K562 (cell line): ENCODE measurements around the gene RAI2.

Experiments
- CEBPZ ChIP-seq: fragments of 150-350 bp; IDR thresholded peaks from 2 replicates; pipeline ENCODE4 v1.6.1; 2014; ENCODE audit warnings: low read depth, mild to moderate bottlenecking, low read length, borderline replicate concordance
- CREM ChIP-seq: IDR thresholded peaks from 2 replicates; pipeline ENCODE4 v1.6.1; 2014; ENCODE audit warnings: antibody characterized with exemption, low read depth
- RAD21 ChIP-seq, 2 experiments: fragments of 250-450 bp in 1 of 2; fragments of 450-650 bp in 1 of 2; sonication (Bioruptor Pico) in 1 of 2; formaldehyde crosslinking in 1 of 2; IDR thresholded peaks in 1 of 2; conservative IDR thresholded peaks in 1 of 2; 2 replicates each; pipeline versions ENCODE4 v1.4.0 to v1.8.0; 2020 to 2022; ENCODE audit warnings: mild to moderate bottlenecking in 2 of 2, moderate library complexity in 1 of 2
- SMARCC2 ChIP-seq: fragments of 450-650 bp; IDR thresholded peaks from 2 replicates; pipeline ENCODE4 v1.6.1; 2017; ENCODE audit warnings: antibody characterized with exemption, moderate library complexity, mild to moderate bottlenecking, low read depth
- THRAP3 ChIP-seq: fragments of 450-650 bp; IDR thresholded peaks from 2 replicates; pipeline ENCODE4 v1.6.1; 2016; ENCODE audit warnings: mild to moderate bottlenecking, inconsistent platforms, borderline replicate concordance

GRCh38 chrX:17802756-17803155, 58.3 kb downstream of the RAI2 start:
- TF ChIP-seq SMARCC2: no peak
- no peak for TF ChIP-seq THRAP3
- no peak for TF ChIP-seq RAD21 (CRISPR knock-in tag; conservative IDR thresholded peaks at IDR 0.05 in 1 of 2, IDR thresholded peaks at IDR 0.05 in 1 of 2)
- no peak for TF ChIP-seq CEBPZ
- TF ChIP-seq CREM: no peak
